GM19240 (cell line): Measurements from ENCODE around the gene PPAN.

Source experiments
- DNase-seq: peaks from one replicate; pipeline ENCODE4 v3.0.0; 2011; ENCODE audit warnings: low spot score; ENCODE audit not compliant: insufficient read length

Gene PPAN

DNA sequence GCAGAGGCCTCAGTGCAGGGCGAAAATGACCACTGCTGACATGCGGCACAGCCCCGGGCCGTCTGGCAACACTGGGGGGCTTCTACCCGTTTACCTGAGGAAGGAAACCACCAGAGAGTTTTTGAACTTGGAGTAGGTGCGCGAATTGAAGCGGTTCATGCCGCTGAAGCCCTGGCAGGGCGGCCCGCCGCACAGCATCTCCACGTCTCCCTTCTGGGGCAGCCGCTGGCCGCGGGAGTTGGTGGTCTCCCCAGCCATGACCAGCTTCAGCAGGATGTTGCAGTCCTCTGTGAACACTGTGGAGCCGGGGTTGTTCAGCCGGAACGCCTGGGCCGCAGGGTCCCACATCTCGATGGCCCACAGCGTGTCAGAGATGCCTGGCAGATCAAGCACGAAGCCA is 33.8 kb downstream of the PPAN start:
- DNase-seq = no peak

GRCh38 chr19:10141479-10141878 is 35.3 kb downstream of the PPAN start:
- no peak for DNase-seq

DNA sequence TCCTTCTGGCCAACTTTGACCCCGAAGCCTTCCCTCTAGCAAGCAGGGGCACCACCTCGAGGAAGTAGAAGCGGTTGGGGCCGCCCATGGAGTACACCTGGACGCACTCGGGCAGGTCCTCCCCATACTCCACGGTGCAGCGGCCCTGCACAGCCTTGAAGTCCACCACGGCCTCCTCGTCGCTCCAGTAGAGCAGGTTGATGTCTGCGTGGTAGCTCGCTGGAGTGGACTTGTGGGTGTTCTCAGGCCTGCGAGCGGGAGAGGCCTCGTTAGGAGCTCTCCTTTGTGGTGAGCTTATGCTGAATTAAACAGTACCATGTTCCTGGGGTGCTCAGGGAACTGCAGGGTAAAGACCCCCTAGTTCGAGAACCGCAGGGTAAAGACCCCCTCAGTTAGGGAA is 35.8 kb downstream of the PPAN start:
- DNase-seq = no peak

DNA sequence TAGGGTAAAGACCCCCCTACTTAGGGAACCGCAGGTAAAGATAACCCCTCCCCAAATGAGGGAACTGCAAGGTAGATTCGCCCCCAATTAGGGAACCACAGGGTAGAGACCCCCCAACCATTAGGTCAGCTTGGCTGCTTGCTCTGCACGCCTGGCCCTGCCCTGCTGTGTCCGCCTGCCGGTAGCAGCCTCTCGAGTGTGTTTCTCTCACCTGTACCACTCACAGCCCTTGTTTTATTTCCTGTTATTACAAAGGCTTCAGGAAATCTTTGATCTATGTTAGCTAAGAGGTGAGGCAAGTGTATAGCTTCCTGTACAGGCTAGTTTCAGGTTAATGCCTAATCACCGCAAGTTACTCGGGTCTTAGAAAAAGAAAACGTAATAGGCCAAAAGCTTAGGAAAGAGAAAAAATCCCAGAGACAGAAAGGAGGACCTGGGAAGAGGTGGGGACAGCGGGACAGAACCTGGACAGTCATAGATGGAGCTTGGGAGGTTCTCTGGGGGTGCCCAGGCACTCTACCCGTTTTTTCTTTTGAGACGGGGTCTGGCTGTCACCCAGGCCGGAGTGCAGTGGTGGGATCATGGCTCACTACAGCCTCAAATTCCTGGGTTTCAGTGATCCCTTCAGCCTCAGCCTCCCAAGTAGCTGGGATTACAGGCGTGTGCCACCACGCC is 36.7 kb downstream of the PPAN start:
- no peak for DNase-seq

DNA sequence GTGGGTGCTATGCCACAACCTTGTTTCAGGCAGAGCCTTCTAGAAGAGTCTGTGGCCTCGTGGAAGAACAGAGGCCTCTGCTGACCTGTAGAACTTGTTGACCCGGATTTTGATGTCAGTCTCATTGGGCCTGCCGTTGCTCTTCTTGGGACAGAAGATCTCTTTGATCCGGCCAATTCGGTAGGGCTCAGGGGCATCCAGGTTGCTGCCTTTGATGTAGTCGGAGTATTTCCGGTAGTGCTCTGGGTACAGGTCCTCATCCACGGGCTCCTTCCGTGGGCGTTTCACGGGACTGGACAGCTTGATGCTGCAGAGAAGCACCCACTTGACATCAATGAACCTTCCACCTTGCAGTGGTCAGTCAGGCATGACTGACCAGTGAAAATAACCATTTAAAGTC is 37.5 kb downstream of the PPAN start:
- no peak for DNase-seq

DNA sequence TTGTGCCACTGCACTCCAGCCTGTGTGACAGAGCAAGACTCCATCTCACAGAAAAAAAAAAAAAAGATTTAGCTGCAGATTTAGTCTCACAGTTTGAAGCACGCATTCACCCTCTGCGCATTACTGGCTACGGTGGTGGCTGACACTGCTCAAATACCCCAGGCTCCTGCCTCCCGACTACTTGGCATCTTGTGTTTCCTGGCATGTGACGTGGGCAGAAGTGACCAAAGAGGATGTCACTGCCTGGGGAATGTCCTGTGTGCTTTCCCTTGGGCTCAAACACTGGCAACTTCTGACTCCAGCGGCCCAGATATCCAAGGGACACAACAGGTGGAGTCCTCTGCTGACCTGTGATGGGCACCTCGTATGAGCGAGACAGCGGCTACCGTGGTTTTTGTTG is 38.2 kb downstream of the PPAN start:
- no peak for DNase-seq

DNA sequence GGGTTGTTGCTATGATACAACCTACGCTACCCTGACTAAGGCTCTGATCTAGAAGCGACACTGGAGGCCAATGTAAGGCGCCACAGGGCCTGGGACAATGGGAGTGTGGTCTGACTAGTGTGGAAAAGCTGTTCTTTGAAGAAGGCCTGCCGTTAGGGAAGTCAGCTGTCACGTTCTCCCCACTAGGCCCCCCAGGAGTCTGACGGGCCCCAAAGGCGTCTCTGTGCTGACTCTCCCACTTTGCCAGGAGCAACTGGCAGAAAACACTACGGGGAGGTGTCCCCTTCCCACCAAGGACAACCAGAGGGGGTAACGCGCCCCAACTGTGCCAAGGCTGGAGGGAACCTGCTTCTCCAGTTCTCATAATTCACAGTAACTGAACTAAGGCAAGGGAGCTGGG is 38.9 kb downstream of the PPAN start:
- DNase-seq = no peak

DNA sequence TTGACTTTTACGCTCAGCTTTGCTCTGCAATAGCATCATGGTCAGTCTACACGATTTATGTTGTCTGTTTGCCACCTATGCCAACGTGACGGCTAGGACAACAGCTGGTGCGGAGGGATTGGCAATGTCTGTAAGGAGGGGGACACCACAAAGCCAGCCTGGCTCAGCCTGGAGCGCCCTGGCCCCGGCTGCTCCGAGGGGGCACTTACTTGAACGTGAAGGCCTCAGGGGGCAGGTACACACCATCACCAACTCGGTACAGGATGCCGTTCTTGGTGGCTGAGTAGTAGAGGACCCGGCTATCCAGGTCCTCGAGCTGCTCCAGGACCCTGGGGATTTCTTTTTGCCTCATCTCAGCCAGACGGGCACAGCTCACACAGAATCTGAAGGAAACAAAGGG is 40.0 kb downstream of the PPAN start:
- DNase-seq = no peak

DNA sequence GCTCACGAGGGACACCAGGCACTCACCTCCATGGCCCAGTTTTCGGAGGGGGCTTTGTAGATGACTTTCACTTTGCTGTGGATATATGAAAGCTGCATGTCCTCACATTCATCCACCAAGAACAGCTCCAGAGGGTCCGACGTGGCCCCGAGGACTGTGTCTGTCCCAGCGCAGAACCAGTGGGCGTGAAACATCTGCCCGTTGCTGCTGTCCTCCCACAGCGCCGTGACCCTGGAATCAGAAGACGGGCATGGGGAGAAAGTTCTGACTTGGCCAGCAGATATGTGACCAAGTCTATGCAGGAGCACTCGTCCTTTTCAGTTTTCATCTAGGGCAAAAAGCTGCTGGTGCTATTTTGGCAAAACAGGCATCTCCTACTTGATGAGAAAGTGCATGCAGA is 43.3 kb downstream of the PPAN start:
- DNase-seq = no peak

DNA sequence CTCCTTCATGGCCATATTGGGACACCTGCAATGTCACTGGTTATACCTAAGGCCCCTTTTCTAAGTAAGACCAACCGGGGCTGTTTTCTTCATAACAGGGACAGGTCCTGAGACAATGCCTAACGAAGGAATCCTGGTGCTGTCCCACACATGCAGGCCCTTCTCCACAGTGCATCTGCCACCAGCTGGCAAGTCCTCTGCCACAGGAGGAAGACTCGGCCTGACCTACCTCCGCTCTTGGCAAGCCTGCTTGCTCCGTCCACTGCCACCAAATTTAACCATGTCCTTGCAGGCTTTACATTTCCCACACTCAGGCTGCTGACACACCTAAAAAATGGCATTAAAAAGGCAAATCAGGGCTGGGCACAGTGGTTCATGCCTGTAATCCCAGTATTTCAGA is 45.4 kb downstream of the PPAN start:
- no peak for DNase-seq

DNA sequence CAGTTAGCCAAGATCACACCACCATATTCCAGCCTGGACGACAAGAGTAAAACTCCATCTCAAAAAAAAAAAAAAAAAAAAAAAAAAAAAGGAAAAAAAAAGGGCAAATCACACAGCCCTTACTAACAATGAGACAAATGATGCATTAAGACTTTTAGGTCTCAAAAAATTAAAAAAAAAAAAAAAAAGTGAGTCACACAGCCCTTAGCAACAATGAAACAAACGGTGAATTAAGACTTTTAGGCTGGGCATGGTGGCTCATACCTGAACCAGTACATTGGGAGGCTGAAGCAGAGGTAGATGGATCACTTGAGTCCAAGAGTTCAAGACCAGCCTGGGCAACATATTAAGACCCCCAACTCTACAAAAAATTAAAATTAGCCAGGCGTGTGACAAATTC is 45.9 kb downstream of the PPAN start:
- no peak for DNase-seq

- no peak for DNase-seq
These were observed 49.7 kb downstream of the PPAN start for GRCh38 chr19:10155839-10156238.

GRCh38 chr19:10158071-10158470 is 51.9 kb downstream of the PPAN start:
- DNase-seq = no peak

- no peak for DNase-seq
These were observed 52.3 kb downstream of the PPAN start for GRCh38 chr19:10158485-10158884.

DNA sequence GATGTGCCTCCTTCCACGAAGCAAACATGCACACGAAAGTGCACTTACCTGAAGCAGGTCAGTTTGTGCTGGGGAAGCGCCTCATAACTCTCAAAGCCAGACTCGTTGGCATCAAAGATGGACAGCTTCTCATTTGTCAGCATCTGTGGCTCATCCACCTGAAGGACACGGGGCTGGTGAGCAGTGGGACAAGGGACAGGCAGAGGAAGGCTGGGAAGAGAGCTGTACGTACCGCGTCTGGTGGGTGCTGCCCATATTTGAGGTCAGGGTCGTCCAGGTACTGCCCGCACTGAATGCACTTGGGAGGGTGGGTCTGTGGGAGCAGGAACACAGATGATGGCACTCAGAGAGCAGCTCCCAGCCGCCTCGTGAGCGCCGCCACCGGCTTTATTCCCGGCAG is 53.4 kb downstream of the PPAN start:
- DNase-seq = no peak
